ENCODE results near the gene PSMD9.
"Not testable (repeated sequence)": the region's sequence is repeated elsewhere in the genome, so short reads cannot be mapped to it uniquely, and the experiment has no call there.

PSMD9 gene

GRCh38 chr12:121874071-121874470 lies 14.5 kb upstream of the PSMD9 start:
- no peak for DNase-seq

GRCh38 chr12:121875582-121875981 lies 13.0 kb upstream of the PSMD9 start:
- DNase-seq = no peak

DNA sequence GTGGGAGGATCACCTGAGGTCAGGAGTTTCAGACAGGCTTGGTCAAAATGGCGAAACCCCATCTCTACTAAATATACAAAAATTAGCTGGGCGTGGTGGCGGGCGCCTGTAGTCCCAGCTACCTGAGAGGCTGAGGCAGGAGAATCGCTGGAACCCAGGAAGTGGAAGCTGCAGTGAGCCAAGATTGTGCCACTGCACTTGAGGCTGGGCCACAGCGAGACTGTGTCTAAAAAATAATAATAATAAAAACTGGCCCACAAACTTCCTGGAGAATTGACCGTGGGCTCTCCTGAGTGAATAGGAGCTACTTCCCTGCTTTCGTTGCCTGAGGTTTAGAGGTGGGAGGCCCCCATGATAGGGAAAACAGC lies 12.5 kb upstream of the PSMD9 start:
- DNase-seq = not testable (repeated sequence)

DNA sequence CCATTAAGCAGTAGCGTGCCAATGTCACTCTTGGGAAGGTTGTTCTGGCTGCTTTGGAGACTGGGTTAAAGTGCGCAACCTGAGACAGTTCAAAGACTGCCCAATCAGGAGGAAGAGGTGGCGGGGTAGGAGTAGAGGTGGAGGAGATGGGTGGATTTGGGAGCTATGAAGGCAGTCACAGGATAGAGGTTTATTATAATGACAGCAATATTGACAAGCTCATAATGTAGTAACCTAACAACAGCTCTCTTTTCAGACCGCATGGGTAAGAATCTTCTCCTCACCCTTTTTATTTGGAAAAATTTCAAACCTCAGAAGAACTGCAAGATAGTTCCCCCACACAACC lies 5.3 kb upstream of the PSMD9 start:
- DNase-seq = no peak

DNA sequence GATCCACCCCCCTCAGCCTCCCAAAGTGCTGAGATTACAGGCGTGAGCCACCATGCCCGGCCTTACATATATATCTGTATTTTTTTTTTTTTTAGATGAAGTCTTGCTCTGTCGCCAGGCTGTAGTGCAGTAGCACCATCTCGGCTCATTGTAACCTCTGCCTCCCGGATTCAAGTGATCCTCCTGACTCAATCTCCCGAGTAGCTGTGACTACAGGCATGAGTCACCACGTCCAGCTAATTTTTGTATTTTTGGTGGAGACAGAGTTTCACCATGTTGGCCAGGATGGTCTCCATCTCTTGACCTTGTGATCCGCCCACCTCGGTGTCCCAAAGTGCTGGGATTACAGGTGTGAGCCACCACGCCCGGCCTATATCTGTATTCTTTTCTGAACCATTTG lies 3.5 kb upstream of the PSMD9 start:
- not testable (repeated sequence) for DNase-seq

GRCh38 chr12:121888083-121888477 lies 510 bp upstream of the PSMD9 start:
- DNase-seq = no peak

- DNase-seq = no peak
These were observed 659 bp downstream of the PSMD9 start for GRCh38 chr12:121889274-121889624.

DNA sequence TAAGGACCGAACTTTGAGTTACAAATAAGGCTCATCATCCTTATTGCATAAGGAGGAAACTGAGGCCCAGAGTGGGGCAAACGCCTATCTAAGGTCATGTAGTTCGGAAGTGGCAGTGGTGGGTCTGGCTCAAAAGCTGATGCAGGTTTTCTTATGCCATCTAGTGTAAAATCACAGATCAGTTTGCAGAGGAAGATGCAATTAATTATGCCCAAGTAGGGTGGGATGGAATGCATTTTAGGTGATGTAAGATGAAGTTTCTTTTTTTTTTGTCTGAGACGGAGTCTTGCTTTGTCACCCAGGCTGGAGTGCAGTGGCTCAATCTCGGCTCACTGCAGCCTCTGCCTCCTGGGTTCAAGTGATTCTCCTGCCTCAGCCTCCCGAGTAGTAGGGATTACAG lies 1.1 kb downstream of the PSMD9 start:
- not testable (repeated sequence) for DNase-seq

DNA sequence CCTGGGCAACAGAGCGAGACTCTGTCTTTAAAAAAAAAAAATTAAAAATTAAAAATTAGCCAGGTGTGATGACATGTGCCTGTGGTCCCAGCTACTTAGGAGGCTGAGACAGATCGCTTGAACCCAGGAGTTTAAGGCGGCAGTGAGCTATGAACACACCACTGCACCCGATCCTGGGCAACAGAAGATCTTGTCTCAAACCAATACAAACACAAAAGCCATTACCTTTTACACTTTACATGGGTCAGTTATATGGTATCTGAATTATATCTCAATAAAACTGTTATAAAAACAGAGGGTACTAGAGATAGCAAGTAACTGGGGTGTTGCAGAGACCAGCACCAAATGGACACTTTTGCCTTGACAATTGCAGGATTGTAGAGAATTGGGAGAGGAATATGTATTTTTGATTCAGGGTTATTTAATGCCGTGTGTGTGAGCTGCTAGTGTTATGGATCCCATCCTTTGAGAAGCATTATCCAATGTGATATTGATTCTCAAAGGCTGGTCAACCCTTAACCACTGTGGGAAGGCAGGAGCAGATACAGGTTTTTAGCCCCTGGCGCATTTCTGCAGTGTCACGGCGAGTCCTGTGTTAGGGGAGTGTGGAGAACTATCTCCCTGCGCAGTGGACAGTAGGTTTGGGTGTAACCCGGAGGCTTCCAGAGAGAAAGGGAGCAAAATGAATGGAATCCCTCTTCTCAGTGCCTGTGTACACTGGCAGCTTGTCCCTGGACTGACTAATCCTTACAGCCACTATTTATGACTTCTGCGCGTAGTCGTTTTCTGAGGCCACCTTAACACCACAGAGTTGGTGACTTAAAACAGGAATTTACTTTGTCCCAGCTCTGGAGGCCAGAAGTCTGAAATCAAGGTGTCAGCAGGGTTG lies 4.3 kb downstream of the PSMD9 start:
- DNase-seq = no peak

DNA sequence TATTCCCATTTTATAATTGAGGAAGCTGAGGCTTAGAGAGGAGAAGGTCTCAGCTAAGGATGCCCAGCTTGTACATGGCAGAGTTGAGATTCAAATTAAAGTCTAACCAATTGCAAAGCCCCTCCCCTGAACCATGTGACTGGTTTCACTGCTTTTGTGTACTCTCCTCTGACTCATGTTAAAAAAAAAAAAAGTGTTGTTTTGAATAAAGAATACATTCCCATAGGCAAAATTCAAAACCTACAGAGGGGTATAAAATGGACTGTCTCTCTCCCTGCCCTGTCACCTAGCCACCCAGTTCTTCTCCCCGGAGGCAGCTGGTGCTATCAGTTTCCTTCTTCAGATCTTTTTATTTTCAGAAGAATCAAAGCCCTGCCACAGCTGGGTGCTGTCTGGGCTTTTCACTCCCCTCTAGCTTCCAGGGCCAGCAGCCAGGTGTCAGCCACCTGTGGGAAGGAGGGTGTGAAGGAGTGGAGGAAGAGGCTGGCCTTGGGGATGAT lies 5.4 kb downstream of the PSMD9 start:
- peak in 1 of 2 experiments; percentile 13 for DNase-seq

DNA sequence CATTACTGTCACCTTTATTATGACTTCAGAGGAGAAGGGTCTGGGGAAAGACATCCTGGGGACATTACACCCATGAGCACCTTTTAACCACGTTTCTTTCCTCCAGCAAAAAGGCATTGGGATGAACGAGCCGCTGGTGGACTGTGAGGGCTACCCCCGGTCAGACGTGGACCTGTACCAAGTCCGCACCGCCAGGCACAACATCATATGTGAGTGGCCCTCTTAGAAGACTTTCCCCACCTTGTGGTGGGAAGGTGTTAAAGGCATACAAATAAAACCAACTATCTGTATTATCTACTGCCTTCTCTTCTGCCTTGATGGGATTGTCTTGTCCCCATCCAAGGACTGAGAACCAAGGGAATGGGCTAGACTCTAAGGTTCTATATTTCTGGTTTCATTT lies 6.0 kb downstream of the PSMD9 start:
- DNase-seq = no peak

DNA sequence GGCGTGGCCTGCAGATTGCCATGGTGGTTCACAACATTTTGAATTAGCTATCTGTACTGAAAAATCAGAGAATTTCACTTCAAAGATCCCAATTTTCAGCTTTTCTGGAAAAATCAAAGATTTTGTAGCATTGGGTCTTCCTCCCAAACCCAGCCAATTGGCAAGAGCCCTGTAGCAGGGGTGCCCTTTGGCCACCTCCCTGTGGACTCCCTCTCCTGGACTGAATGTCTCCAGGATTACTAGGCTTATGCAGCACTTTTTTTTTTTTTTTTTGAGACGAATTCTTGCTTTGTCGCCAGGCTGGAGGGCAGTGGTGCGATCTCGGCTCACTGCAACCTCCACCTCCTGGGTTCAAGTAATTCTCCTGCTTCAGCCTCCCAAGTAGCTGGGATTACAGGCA lies 9.7 kb downstream of the PSMD9 start:
- no peak for DNase-seq

- no peak for DNase-seq
These were observed 11.0 kb downstream of the PSMD9 start for GRCh38 chr12:121899590-121899989.

GRCh38 chr12:121903202-121903601 lies 14.6 kb downstream of the PSMD9 start:
- no peak for DNase-seq

GRCh38 chr12:121905746-121906145 lies 17.2 kb downstream of the PSMD9 start:
- DNase-seq = no peak

DNA sequence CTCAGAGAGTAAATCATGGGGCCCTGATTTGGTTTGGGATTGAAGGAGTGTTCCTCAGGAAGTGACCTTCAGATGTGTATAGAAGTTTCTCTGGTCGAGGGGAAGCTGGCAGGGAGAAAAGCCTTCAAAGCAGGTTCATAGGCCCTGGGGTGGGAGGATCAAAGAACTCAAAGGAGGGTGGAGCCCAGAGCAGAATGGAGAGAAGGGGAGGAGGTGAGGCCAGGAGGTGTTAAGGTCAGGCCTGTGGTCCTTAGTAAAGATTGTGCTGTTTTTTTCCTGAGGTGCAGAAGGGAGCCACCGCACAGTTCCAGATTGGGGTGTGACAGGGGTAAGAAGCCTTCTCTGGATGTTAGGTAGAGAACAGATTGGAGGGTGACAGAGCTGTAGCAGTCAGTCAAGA lies 20.1 kb downstream of the PSMD9 start:
- no peak for DNase-seq

DNA sequence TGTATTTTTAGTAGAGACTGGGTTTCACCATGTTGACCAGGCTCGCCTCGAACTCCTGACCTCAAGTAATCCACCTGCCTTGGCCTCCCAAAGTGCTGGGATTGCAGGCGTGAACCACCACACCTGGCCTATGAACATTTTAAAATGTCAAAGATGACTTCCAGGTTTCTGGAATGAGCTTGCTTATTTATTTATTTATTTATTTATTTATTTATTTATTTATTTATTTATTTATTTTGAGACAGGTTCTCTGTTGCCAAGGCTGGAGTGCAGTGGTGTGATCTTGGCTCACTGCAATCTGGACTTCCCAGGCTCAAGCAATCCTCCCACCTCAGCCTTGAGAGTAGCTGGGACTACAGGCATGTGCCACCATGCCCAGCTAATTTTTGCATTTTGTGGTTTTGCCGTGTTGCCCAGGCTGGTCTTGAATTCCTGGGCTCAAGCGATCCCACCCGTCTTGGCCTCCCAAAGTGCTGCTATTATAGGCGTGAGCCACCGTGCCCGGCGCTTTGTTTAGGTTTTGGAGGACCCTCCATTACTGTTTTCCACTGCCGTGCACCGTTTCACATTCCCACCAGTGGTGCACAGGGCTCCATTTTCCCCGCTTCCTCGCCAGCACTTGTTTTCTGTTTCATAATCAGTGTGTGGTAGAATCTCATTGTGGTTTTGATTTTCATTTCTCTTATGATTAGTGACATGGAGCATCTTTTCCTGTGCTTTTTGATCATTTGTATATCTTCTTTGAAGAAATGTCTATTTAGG lies 23.4 kb downstream of the PSMD9 start:
- DNase-seq = no peak

- DNase-seq = no peak
These were observed 27.3 kb downstream of the PSMD9 start for GRCh38 chr12:121915841-121916321.

GRCh38 chr12:121916719-121917118 lies 28.1 kb downstream of the PSMD9 start:
- DNase-seq = no peak

GRCh38 chr12:121917950-121918678 lies 29.5 kb downstream of the PSMD9 start, which contains the start of gene CFAP251:
Gene CFAP251, plus strand, starts transcription at chr12:121918592. Its CDS starts 2,714 bp downstream, at chr12:121921306.
- peak; percentile 94 to 95 for DNase-seq

- DNase-seq = no peak
These were observed 30.1 kb downstream of the PSMD9 start for GRCh38 chr12:121918679-121919038.

GRCh38 chr12:121921066-121921465 lies 32.5 kb downstream of the PSMD9 start:
- no peak for DNase-seq

DNA sequence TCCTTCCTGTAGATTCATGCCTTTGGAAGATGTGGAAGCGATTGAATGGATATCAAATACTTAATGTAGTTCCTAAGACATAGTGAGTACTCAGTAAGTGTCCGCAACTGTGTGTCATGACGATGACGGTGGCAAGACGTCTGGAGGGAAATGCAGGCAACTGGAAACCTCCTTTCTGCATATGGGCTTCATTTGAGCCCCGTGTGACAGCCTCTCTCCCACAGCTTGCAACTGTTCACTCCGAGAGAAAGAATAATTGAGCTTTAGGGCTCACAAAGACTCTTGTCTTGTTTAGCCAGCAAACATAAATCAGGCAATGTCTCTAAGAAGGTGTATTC lies 36.7 kb downstream of the PSMD9 start:
- no peak for DNase-seq
